Neural crest cell (in vitro differentiated cells): Measurements from ENCODE around the gene SPEN. TPM values are rescaled to one million over a fixed set of nuclear protein-coding genes. Genes with fewer than 3 reads are reported as not detected.

Experiments
- DNase-seq: peaks from one replicate; pipeline ENCODE4 v3.0.0; 2021; ENCODE audit warnings: low read depth, mixed read lengths, low spot score
- H3K27ac Mint-ChIP-seq: one replicate; pipeline ENCODE4 v1.8.0; 2021; ENCODE audit warnings: mild to moderate bottlenecking, mixed read lengths; ENCODE audit not compliant: unreplicated experiment
- H3K27me3 Mint-ChIP-seq: 2 replicates; pipeline ENCODE4 v1.8.0; 2021; ENCODE audit warnings: low read depth, mild to moderate bottlenecking, mixed read lengths
- H3K36me3 Mint-ChIP-seq: 2 replicates; pipeline ENCODE4 v1.8.0; 2021; ENCODE audit warnings: low read depth, mild to moderate bottlenecking, mixed read lengths
- H3K4me1 Mint-ChIP-seq: 2 replicates; pipeline ENCODE4 v1.8.0; 2021; ENCODE audit warnings: mixed read lengths
- H3K4me3 Mint-ChIP-seq: one replicate; pipeline ENCODE4 v1.8.0; 2021; ENCODE audit warnings: mild to moderate bottlenecking, mixed read lengths
- H3K9me3 Mint-ChIP-seq: 2 replicates; pipeline ENCODE4 v1.8.0; 2021; ENCODE audit warnings: mixed read lengths
- CTCF ChIP-seq: fragments of 200-600 bp; sonication (generic); conservative IDR thresholded peaks from 2 replicates; pipeline ENCODE4 v1.5.0; 2021; ENCODE audit warnings: antibody characterized with exemption, mild to moderate bottlenecking
- total RNA-seq: library from RNA; stranded (reverse); gene quantifications from 2 replicates; pipeline ENCODE4 v1.2.1, GENCODE V29; 2021

SPEN gene
- total RNA-seq, 1 donor from 2014 or later: 69.4 TPM

- H3K27ac Mint-ChIP-seq: no peak overlapping the region
- H3K4me1 Mint-ChIP-seq: peaks cover 4% of the 10 kb centered on the region
- no peak for TF ChIP-seq CTCF
- no peak for DNase-seq
- no peaks in the 10 kb centered on the region for H3K27me3 Mint-ChIP-seq
- peaks cover 22% of the 10 kb centered on the region for H3K36me3 Mint-ChIP-seq
- no peaks in the 10 kb centered on the region for H3K9me3 Mint-ChIP-seq
- no peak overlapping the region for H3K4me3 Mint-ChIP-seq
Observed at GRCh38 chr1:15938628-15939161, 91.2 kb downstream of the SPEN start.

- Mint-ChIP-seq H3K4me1 (peaks cover 4% of the 10 kb centered on the region), H3K36me3 (peaks cover 20% of the 10 kb centered on the region), H3K9me3 (no peaks in the 10 kb centered on the region), H3K4me3 (no peak overlapping the region), H3K27me3 (no peaks in the 10 kb centered on the region), H3K27ac (no peak overlapping the region)
- no peak for TF ChIP-seq CTCF
- no peak for DNase-seq
Observed at GRCh38 chr1:15939181-15940109, 91.9 kb downstream of the SPEN start.

GRCh38 chr1:15940110-15941043 lies 92.9 kb downstream of the SPEN start:
- Mint-ChIP-seq H3K27me3 (no peaks in the 10 kb centered on the region), H3K36me3 (peaks cover 14% of the 10 kb centered on the region), H3K27ac (no peak overlapping the region), H3K4me1 (peaks cover 4% of the 10 kb centered on the region), H3K4me3 (peak overlapping the region; percentile 33), H3K9me3 (no peaks in the 10 kb centered on the region)
- no peak for DNase-seq
- TF ChIP-seq CTCF: no peak

GRCh38 chr1:15941044-15941840 lies 93.7 kb downstream of the SPEN start:
- Mint-ChIP-seq H3K4me1 (peaks cover 4% of the 10 kb centered on the region), H3K27me3 (no peaks in the 10 kb centered on the region), H3K36me3 (peaks cover 14% of the 10 kb centered on the region), H3K27ac (no peak overlapping the region), H3K9me3 (no peaks in the 10 kb centered on the region), H3K4me3 (no peak overlapping the region)
- TF ChIP-seq CTCF: no peak
- no peak for DNase-seq
